HEK293T (cell line): Measurements from ENCODE around the gene MLLT11.

Source experiments
- ARNT ChIP-seq: fragments of 450-650 bp; IDR thresholded peaks from 2 replicates; pipeline ENCODE4 v1.6.1; 2017; ENCODE audit warnings: mild to moderate bottlenecking
- BHLHE40 ChIP-seq: fragments of 450-650 bp; IDR thresholded peaks from 2 replicates; pipeline ENCODE4 v1.6.1; 2016; ENCODE audit warnings: mild to moderate bottlenecking, moderate library complexity, borderline replicate concordance
- ELF4 ChIP-seq: fragments of 450-650 bp; IDR thresholded peaks from 2 replicates; pipeline ENCODE4 v1.6.1; 2017; ENCODE audit warnings: antibody characterized with exemption
- FOXA1 ChIP-seq: fragments of 450-650 bp; IDR thresholded peaks from 2 replicates; pipeline ENCODE4 v1.6.1; 2016; ENCODE audit warnings: mild to moderate bottlenecking
- FOXK2 ChIP-seq: fragments of 450-650 bp; IDR thresholded peaks from 2 replicates; pipeline ENCODE4 v1.6.1; 2016; ENCODE audit warnings: mild to moderate bottlenecking
- HDGF ChIP-seq: fragments of 450-650 bp; IDR thresholded peaks from 2 replicates; pipeline ENCODE4 v1.6.1; 2017; ENCODE audit warnings: antibody characterized with exemption, borderline replicate concordance
- SP1 ChIP-seq: fragments of 450-650 bp; IDR thresholded peaks from 2 replicates; pipeline ENCODE4 v1.6.1; 2017
- SUZ12 ChIP-seq: fragments of 450-650 bp; IDR thresholded peaks from 2 replicates; pipeline ENCODE4 v1.6.1; 2016; ENCODE audit warnings: mild to moderate bottlenecking

DNA sequence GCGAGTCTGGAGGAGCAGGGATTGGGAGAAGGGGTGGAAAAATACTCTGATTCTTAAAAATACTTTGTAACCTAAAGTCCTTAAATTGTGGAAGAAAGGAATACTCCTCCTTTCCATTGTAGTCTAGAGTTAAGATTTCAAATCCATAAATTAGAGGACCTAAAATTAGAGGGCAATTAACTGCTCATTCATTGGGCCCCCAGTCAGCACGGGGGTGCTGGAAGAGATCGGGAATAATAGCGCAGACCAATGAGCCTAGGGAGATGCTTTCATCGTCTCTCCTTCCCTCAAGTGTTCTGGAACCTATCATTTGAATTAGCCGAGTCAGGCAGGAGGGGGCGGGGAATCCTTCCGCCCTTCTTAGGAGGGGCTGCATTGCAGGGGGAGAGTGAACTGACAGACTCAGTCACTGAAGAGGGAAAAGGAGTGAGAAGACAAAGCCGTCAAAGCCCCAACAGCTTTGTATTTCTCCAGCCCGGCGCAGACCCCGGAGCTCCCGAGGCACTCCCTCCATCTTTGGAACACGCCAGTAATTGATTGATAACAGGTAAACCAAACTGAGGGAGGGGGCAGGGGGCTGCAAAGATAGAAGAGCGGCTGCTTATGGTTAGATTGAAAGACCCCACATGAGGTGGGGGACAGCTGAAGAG lies at the start of gene MLLT11:
- no peak for TF ChIP-seq SUZ12
- TF ChIP-seq FOXA1 = no peak
- no peak for TF ChIP-seq SP1
- no peak for TF ChIP-seq ELF4
- no peak for TF ChIP-seq BHLHE40
- no peak for TF ChIP-seq HDGF
- no peak for TF ChIP-seq FOXK2
- TF ChIP-seq ARNT = no peak
